Measurements from ENCODE around the gene LEKR1. TPM values are rescaled to one million over a fixed set of nuclear protein-coding genes. Genes with fewer than 3 reads are reported as not detected.

The LEKR1 gene
- total RNA-seq, 4 donors from 2014 or later = 6.3 to 7.5 (median 6.8) TPM

- WGBS, 2 donors = 85 to 97% methylated on average over 3 of the region's 3 CpGs
- Histone ChIP-seq H3K27ac (no peak overlapping the region), H3K36me3 (no peaks in the 10 kb centered on the region), H3K4me1 (peaks cover 0 to 11% of the 10 kb centered on the region in 2 donors), H3K27me3 (no peaks in the 10 kb centered on the region), H3K4me3 (replicated peaks in 1 of 3) (no peak overlapping the region), H3K9me3 (no peaks in the 10 kb centered on the region)
- TF ChIP-seq CTCF (IDR thresholded peaks at IDR 0.05) (no peak), POLR2A (IDR thresholded peaks at IDR 0.05) (no peak)
- intact Hi-C loops (cut with DNase I) = loop anchor here (10.0 kb wide), 1 partner anchor 250 kb away; the partner anchor contains the start of gene LEKR1
- DNase-seq = no peak
Measured at GRCh38 chr3:157074490-157074889, 248.3 kb downstream of the LEKR1 start.

GRCh38 chr3:157074981-157075380 is 248.8 kb downstream of the LEKR1 start:
- TF ChIP-seq POLR2A (IDR thresholded peaks at IDR 0.05) = no peak
- TF ChIP-seq CTCF (IDR thresholded peaks at IDR 0.05) = no peak
- no peaks in the 10 kb centered on the region for H3K36me3 ChIP-seq
- H3K27ac ChIP-seq = no peak overlapping the region
- 88 to 93% methylated on average over 2 of the region's 2 CpGs for WGBS, 2 donors
- no peaks in the 10 kb centered on the region for H3K27me3 ChIP-seq
- H3K9me3 ChIP-seq = no peaks in the 10 kb centered on the region
- intact Hi-C loops (cut with DNase I) = loop anchor here (10.0 kb wide), 1 partner anchor 250 kb away; the partner anchor contains the start of gene LEKR1
- DNase-seq = no peak
- peaks cover 0 to 15% of the 10 kb centered on the region in 2 donors for H3K4me1 ChIP-seq
- H3K4me3 ChIP-seq (replicated peaks in 1 of 3) = no peak overlapping the region

- no peak overlapping the region for H3K4me3 ChIP-seq (replicated peaks in 1 of 3)
- no peaks in the 10 kb centered on the region for H3K27me3 ChIP-seq
- H3K9me3 ChIP-seq = no peaks in the 10 kb centered on the region
- peaks cover 0 to 17% of the 10 kb centered on the region in 2 donors for H3K4me1 ChIP-seq
- H3K36me3 ChIP-seq = no peaks in the 10 kb centered on the region
- intact Hi-C loops (cut with DNase I) = loop anchor here (10.0 kb wide), 1 partner anchor 251 kb away; the partner anchor contains the start of gene LEKR1
- 38 to 45% methylated on average over 7 of the region's 7 CpGs for WGBS, 2 donors
- no peak overlapping the region for H3K27ac ChIP-seq
- TF ChIP-seq CTCF (IDR thresholded peaks at IDR 0.05) (no peak), POLR2A (IDR thresholded peaks at IDR 0.05) (no peak)
- peak; percentile 29 to 33 for DNase-seq
Measured at GRCh38 chr3:157075693-157076420, 249.7 kb downstream of the LEKR1 start.

GRCh38 chr3:157077565-157077991 is 251.4 kb downstream of the LEKR1 start:
- no peak overlapping the region for H3K4me3 ChIP-seq (replicated peaks in 1 of 3)
- intact Hi-C loops (cut with DNase I) = loop anchor here (10.0 kb wide), 1 partner anchor 253 kb away; the partner anchor contains the start of gene LEKR1
- no peaks in the 10 kb centered on the region for H3K27me3 ChIP-seq
- no peaks in the 10 kb centered on the region for H3K9me3 ChIP-seq
- TF ChIP-seq POLR2A (IDR thresholded peaks at IDR 0.05) (no peak), CTCF (IDR thresholded peaks at IDR 0.05) (no peak)
- DNase-seq = no peak
- H3K4me1 ChIP-seq = peaks cover 0 to 27% of the 10 kb centered on the region in 2 donors
- 76 to 81% methylated on average over 3 to 4 of the region's 4 CpGs for whole genome bisulfite sequencing, 2 donors
- no peaks in the 10 kb centered on the region for H3K36me3 ChIP-seq
- peak overlapping the region in 1 of 3 donors; percentile 13 for H3K27ac ChIP-seq
